Lung (tissue), 12 donors: Measurements from ENCODE around the gene EMCN. TPM values are rescaled to one million over a fixed set of nuclear protein-coding genes. Genes with fewer than 3 reads are reported as not detected.

Experiments
- ATAC-seq: fragments of 200-7000 bp; cut with Tn5 transposase; one replicate; pipeline ENCODE4 v1.9.1; 2020; ENCODE audit warnings: moderate number of reproducible peaks; ENCODE audit not compliant: insufficient read depth, low FRiP score
- DNase-seq, 3 donors: peaks; one replicate each; pipeline ENCODE4 v3.0.0-alpha.2; 2013 to 2017
- H3K27ac ChIP-seq, 2 donors: one replicate each; pipeline ENCODE4 v1.5.1; 2013; ENCODE audit warnings: mild to moderate bottlenecking in 2 of 2, moderate library complexity in 2 of 2, control low read depth in 1 of 2, inconsistent platforms in 1 of 2, low read depth in 1 of 2, low read length in 1 of 2
- H3K27me3 ChIP-seq, 3 donors: one replicate each; pipeline ENCODE4 v1.5.1; 2013; ENCODE audit warnings: low read length in 2 of 3; ENCODE audit not compliant: control insufficient read depth in 3 of 3, insufficient read depth in 3 of 3
- H3K36me3 ChIP-seq, 4 donors: one replicate each; pipeline ENCODE4 v1.5.1; 2013; ENCODE audit warnings: low read length in 4 of 4, mild to moderate bottlenecking in 1 of 4, moderate library complexity in 1 of 4; ENCODE audit not compliant: control insufficient read depth in 4 of 4, insufficient read depth in 4 of 4
- H3K4me1 ChIP-seq, 5 donors: one replicate each; pipeline ENCODE4 v1.5.1; 2013; ENCODE audit warnings: low read length in 5 of 5, mild to moderate bottlenecking in 2 of 5, moderate library complexity in 1 of 5; ENCODE audit not compliant: control insufficient read depth in 5 of 5, insufficient read depth in 5 of 5
- H3K4me3 ChIP-seq: one replicate; pipeline ENCODE4 v1.5.1; 2013; ENCODE audit warnings: mild to moderate bottlenecking, control low read depth, moderate library complexity
- H3K9ac ChIP-seq, 2 donors: one replicate each; pipeline ENCODE4 v1.5.1; 2013; ENCODE audit warnings: low read length in 2 of 2, control low read depth in 1 of 2; ENCODE audit not compliant: insufficient read depth in 1 of 2
- H3K9me3 ChIP-seq, 4 donors: one replicate each; pipeline ENCODE4 v1.5.1; 2013; ENCODE audit warnings: low read length in 3 of 4, mild to moderate bottlenecking in 1 of 4, moderate library complexity in 1 of 4; ENCODE audit not compliant: control insufficient read depth in 4 of 4, insufficient read depth in 3 of 4
- whole genome bisulfite sequencing, 2 donors: extraction: QIAGEN DNeasy Blood & Tissue Kit; methylation state at CpG; one replicate each; pipeline ENCODE4 v1.1.7; 2013; 5-methylcytosine and 5-hydroxymethylcytosine counted together
- polyA plus RNA-seq, 2 donors: library from polyadenylated mRNA; stranded (reverse); fragments of 200-250 nt; gene quantifications; one replicate each; pipeline ENCODE4 v1.2.1, GENCODE V29; 2013
- total RNA-seq, 2 donors: library from RNA; depleted of rRNA in 1 of 2; stranded (reverse); fragments of >200 nt in 1 of 2; gene quantifications; one replicate each; pipeline ENCODE4 v1.2.1, GENCODE V29; 2014 to 2021
- TF ChIP-seq, protein P1 (sequence below): IDR thresholded peaks from 2 replicates; pipeline ENCODE4 v1.5.1; 2012; ENCODE audit warnings: mild to moderate bottlenecking; ENCODE audit errors: control extremely low read depth, extremely low read depth
- donor health status: control.
- donor health status: control.
- donor health status: Bipolar disorder and iron deficiency.
- donor health status: healthy.
- donor health status: DM: yes; HTN: yes; CAD: no.

EMCN gene
- total and polyA plus RNA-seq, 4 donors, result 5.8 to 90.8 (median 20.6) TPM

DNA sequence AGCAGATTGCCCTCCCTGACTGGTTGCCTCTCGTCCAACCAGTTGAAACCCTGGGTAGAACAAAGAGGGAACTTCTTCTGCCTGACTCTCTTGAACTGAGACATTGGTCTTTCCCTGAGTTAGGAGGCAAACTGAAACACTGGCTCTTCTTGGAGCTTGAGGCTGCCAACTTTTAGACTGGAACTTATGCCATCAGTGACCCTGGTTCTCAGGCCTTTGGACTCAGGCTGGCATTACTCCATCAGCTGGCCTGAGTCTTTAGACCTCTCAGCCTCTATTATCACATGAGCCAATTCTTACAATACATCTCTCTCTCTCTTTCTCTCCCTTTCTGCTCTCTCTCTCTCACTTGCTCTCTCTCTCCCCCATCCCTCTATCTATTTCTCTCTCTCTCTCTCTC lies 86.4 kb downstream of the EMCN start:
- 70 to 94% methylated on average over 1 of the region's 1 CpG for whole genome bisulfite sequencing, 2 donors
- Histone ChIP-seq H3K27ac (no peak overlapping the region), H3K36me3 (no peaks in the 10 kb centered on the region), H3K9ac (no peak overlapping the region), H3K4me1 (no peaks in the 10 kb centered on the region), H3K9me3 (no peaks in the 10 kb centered on the region), H3K4me3 (no peak overlapping the region), H3K27me3 (no peaks in the 10 kb centered on the region)
- TF ChIP-seq, protein P1, sequence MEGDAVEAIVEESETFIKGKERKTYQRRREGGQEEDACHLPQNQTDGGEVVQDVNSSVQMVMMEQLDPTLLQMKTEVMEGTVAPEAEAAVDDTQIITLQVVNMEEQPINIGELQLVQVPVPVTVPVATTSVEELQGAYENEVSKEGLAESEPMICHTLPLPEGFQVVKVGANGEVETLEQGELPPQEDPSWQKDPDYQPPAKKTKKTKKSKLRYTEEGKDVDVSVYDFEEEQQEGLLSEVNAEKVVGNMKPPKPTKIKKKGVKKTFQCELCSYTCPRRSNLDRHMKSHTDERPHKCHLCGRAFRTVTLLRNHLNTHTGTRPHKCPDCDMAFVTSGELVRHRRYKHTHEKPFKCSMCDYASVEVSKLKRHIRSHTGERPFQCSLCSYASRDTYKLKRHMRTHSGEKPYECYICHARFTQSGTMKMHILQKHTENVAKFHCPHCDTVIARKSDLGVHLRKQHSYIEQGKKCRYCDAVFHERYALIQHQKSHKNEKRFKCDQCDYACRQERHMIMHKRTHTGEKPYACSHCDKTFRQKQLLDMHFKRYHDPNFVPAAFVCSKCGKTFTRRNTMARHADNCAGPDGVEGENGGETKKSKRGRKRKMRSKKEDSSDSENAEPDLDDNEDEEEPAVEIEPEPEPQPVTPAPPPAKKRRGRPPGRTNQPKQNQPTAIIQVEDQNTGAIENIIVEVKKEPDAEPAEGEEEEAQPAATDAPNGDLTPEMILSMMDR, result no peak
- no peak for ATAC-seq
- no peak for DNase-seq

DNA sequence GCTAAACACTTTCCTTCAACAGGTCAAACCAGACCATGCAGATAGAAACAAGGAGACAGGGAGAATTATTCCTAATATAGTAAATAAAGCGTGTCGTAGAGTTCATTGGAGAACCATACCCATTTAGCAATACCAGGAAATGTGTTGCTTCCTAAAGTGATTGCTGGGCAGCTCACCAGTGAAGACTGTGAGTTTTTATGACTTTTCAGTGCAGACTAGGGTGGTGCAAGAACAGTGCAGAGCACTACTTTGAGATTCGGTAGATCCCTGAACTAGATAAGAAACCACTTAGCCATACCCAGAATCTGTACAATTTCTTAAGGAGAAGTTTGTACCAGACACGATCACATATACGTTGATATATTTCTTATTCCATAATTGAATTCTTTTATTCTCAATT lies 87.4 kb downstream of the EMCN start:
- Histone ChIP-seq H3K27me3 (no peaks in the 10 kb centered on the region), H3K4me1 (no peaks in the 10 kb centered on the region), H3K4me3 (no peak overlapping the region), H3K9ac (no peak overlapping the region), H3K9me3 (no peaks in the 10 kb centered on the region), H3K36me3 (no peaks in the 10 kb centered on the region), H3K27ac (no peak overlapping the region)
- DNase-seq, result no peak
- WGBS, 2 donors, result 30 to 36% methylated on average over 5 of the region's 5 CpGs
- TF ChIP-seq, protein P1, result no peak
- no peak for ATAC-seq

DNA sequence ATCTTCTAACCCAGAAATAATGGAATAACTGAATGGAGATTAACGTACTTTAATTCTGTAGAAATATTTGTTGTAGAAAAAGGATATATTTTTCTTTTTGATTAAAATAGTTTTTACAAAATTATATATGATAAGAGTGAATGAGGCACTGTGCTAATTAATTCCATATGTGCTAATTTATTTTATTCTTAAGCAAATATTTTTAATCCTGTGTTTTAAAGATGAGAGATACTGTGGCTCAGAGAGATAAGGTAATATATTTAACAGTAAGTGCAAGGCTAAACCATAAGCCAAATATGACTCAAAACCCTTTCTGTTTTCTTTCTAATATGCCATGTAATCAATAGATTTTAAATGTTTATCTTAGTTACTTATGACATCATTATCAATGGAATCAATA lies 88.2 kb downstream of the EMCN start:
- WGBS, 2 donors, result 96 to 100% methylated on average over 1 of the region's 1 CpG

DNA sequence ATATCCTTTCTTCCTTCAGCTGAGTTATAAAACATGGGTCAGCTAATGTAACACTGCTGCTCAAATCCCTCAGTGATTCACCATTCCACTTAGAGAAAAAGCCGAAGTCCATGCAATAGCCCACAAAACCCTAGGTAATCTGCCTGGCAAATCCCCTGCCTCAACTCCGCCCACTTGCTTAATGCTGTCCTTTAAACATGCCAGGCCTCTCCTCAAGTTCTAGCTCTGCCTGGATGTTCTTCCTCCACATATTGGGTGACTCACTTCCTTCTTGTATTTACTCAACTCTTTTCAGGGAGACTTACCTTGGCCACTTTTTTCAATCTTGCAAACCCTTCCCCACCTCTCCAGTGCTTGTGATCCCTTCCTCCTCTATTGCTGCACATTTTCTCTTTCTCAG lies 89.8 kb downstream of the EMCN start:
- ATAC-seq (no peak), DNase-seq (no peak)
- H3K4me3 ChIP-seq, result no peak overlapping the region
- H3K27me3 ChIP-seq, result no peaks in the 10 kb centered on the region
- H3K27ac ChIP-seq, result no peak overlapping the region
- TF ChIP-seq, protein P1, result no peak
- no peaks in the 10 kb centered on the region for H3K4me1 ChIP-seq
- no peaks in the 10 kb centered on the region for H3K36me3 ChIP-seq
- H3K9ac ChIP-seq, result no peak overlapping the region
- 85 to 89% methylated on average over 2 of the region's 2 CpGs for WGBS, 2 donors
- H3K9me3 ChIP-seq, result no peaks in the 10 kb centered on the region

More for the DNA sequence above, 88.2 kb downstream of the EMCN start:
- no peaks in the 10 kb centered on the region for H3K36me3 ChIP-seq
- no peak overlapping the region for H3K9ac ChIP-seq
- H3K4me1 ChIP-seq, result no peaks in the 10 kb centered on the region
- TF ChIP-seq, protein P1, result no peak
- H3K27me3 ChIP-seq, result no peaks in the 10 kb centered on the region
- no peak overlapping the region for H3K4me3 ChIP-seq
- H3K9me3 ChIP-seq, result no peaks in the 10 kb centered on the region
- DNase-seq, result no peak
- no peak for ATAC-seq
- no peak overlapping the region for H3K27ac ChIP-seq
